HL-60 (cell line): ENCODE measurements around the gene SERBP1.
"Not testable (repeated sequence)": the region's sequence is repeated elsewhere in the genome, so short reads cannot be mapped to it uniquely, and the experiment has no call there.

Source experiments
- GABPA ChIP-seq: IDR thresholded peaks from 2 replicates; pipeline ENCODE4 v1.6.1; 2012; ENCODE audit warnings: low read depth
- POLR2AphosphoS5 ChIP-seq: IDR thresholded peaks from 2 replicates; pipeline ENCODE4 v1.6.1; 2012; ENCODE audit warnings: low read depth
- TF ChIP-seq, protein P1 (sequence below): IDR thresholded peaks from 2 replicates; pipeline ENCODE4 v1.6.1; 2012; ENCODE audit warnings: low read depth; ENCODE audit not compliant: insufficient replicate concordance
- TF ChIP-seq, protein P2 (sequence below): IDR thresholded peaks from one replicate; pipeline ENCODE4 v1.5.1; 2011; ENCODE audit warnings: low read length, control low read depth, inconsistent platforms; ENCODE audit not compliant: insufficient read depth

DNA sequence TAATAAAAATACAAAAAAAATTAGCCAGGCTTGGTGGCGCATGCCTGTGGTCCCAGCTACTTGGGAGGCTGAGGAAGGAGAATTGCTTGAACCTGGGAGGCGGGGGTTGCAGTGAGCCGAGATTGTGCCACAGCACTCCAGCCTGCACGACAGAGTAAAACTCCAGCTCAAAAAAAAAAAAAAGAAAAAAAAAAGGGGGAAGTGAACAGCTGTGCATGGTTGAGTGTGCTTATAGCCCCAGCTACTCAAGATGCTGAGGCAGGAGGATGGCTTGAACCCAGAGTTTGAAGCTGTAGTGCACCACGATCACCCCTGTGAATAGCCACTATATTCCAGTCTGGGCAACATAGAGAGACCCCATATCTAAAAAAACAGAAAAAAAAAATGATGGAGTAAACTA is 15.8 kb upstream of the SERBP1 start:
- TF ChIP-seq POLR2AphosphoS5, GABPA: not testable (repeated sequence)
- TF ChIP-seq, protein P1, sequence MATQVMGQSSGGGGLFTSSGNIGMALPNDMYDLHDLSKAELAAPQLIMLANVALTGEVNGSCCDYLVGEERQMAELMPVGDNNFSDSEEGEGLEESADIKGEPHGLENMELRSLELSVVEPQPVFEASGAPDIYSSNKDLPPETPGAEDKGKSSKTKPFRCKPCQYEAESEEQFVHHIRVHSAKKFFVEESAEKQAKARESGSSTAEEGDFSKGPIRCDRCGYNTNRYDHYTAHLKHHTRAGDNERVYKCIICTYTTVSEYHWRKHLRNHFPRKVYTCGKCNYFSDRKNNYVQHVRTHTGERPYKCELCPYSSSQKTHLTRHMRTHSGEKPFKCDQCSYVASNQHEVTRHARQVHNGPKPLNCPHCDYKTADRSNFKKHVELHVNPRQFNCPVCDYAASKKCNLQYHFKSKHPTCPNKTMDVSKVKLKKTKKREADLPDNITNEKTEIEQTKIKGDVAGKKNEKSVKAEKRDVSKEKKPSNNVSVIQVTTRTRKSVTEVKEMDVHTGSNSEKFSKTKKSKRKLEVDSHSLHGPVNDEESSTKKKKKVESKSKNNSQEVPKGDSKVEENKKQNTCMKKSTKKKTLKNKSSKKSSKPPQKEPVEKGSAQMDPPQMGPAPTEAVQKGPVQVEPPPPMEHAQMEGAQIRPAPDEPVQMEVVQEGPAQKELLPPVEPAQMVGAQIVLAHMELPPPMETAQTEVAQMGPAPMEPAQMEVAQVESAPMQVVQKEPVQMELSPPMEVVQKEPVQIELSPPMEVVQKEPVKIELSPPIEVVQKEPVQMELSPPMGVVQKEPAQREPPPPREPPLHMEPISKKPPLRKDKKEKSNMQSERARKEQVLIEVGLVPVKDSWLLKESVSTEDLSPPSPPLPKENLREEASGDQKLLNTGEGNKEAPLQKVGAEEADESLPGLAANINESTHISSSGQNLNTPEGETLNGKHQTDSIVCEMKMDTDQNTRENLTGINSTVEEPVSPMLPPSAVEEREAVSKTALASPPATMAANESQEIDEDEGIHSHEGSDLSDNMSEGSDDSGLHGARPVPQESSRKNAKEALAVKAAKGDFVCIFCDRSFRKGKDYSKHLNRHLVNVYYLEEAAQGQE = not testable (repeated sequence)
- TF ChIP-seq, protein P2, sequence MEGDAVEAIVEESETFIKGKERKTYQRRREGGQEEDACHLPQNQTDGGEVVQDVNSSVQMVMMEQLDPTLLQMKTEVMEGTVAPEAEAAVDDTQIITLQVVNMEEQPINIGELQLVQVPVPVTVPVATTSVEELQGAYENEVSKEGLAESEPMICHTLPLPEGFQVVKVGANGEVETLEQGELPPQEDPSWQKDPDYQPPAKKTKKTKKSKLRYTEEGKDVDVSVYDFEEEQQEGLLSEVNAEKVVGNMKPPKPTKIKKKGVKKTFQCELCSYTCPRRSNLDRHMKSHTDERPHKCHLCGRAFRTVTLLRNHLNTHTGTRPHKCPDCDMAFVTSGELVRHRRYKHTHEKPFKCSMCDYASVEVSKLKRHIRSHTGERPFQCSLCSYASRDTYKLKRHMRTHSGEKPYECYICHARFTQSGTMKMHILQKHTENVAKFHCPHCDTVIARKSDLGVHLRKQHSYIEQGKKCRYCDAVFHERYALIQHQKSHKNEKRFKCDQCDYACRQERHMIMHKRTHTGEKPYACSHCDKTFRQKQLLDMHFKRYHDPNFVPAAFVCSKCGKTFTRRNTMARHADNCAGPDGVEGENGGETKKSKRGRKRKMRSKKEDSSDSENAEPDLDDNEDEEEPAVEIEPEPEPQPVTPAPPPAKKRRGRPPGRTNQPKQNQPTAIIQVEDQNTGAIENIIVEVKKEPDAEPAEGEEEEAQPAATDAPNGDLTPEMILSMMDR = not testable (repeated sequence)
